ENCODE results near the gene SLC2A10.

DNA sequence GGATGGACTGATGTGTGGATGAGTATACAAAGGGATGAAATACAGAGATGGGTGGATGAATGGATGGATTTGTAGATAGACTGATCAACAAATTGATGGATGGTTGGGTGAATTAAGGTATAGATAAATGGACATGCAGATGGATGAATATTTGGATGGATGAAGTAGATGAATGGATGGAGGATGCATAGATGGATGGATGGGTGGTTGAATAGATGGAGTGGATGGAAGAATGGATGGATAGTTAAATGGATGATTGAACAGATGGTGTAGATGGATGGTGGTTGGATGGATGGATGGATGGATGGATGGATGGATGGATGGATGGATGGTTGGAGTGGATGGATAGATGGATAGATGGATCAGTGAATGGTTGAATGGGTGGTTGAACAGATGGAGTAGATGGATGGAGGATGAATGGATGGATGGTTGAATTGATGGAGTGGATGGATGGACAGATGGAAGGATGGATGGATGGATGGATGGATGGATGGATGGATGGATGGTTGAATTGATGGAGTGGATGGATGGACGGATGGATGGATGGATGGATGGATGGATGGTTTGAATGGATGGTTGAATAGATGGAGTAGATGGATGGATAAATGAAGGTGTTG is 15.0 kb downstream of the SLC2A10 start:
- TF ChIP-seq, protein P1, sequence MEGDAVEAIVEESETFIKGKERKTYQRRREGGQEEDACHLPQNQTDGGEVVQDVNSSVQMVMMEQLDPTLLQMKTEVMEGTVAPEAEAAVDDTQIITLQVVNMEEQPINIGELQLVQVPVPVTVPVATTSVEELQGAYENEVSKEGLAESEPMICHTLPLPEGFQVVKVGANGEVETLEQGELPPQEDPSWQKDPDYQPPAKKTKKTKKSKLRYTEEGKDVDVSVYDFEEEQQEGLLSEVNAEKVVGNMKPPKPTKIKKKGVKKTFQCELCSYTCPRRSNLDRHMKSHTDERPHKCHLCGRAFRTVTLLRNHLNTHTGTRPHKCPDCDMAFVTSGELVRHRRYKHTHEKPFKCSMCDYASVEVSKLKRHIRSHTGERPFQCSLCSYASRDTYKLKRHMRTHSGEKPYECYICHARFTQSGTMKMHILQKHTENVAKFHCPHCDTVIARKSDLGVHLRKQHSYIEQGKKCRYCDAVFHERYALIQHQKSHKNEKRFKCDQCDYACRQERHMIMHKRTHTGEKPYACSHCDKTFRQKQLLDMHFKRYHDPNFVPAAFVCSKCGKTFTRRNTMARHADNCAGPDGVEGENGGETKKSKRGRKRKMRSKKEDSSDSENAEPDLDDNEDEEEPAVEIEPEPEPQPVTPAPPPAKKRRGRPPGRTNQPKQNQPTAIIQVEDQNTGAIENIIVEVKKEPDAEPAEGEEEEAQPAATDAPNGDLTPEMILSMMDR (IDR thresholded peaks at IDR 0.05): no peak
- TF ChIP-seq POLR2A (IDR thresholded peaks at IDR 0.05): no peak
